AG09319 (cell line): Measurements from ENCODE around the gene CLEC14A.

Source experiments
- DNase-seq: peaks from one replicate; pipeline ENCODE4 v3.0.0-alpha.2; 2010; ENCODE audit warnings: low read depth; ENCODE audit errors: extremely low read depth
- TF ChIP-seq, protein P1 (sequence below): IDR thresholded peaks from 2 replicates; pipeline ENCODE4 v1.5.1; 2011; ENCODE audit warnings: low read depth, mild to moderate bottlenecking, inconsistent platforms, low read length, moderate library complexity

The CLEC14A gene

DNA sequence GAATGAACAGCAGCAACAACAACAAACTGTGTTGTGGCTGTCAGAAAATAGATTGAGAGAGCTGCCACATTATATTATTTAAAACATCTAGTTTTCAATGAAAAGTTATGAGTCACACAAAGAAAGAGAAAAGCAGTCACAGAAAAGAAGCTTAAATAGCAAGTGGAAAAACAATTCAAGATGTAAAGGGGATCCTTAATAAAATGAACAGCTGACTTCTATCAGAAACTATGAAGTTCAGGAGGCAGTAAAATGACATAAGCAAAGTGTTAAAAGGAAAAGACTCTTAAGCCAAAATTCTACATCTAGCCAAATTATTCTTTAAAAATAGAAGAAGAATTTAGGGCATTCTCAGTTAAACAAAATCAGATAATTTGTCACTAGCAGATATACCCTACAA, 5.6 kb downstream of the CLEC14A start:
- DNase-seq: no peak
- TF ChIP-seq, protein P1, sequence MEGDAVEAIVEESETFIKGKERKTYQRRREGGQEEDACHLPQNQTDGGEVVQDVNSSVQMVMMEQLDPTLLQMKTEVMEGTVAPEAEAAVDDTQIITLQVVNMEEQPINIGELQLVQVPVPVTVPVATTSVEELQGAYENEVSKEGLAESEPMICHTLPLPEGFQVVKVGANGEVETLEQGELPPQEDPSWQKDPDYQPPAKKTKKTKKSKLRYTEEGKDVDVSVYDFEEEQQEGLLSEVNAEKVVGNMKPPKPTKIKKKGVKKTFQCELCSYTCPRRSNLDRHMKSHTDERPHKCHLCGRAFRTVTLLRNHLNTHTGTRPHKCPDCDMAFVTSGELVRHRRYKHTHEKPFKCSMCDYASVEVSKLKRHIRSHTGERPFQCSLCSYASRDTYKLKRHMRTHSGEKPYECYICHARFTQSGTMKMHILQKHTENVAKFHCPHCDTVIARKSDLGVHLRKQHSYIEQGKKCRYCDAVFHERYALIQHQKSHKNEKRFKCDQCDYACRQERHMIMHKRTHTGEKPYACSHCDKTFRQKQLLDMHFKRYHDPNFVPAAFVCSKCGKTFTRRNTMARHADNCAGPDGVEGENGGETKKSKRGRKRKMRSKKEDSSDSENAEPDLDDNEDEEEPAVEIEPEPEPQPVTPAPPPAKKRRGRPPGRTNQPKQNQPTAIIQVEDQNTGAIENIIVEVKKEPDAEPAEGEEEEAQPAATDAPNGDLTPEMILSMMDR: no peak

- TF ChIP-seq, protein P1: no peak
- DNase-seq: no peak
Measured at GRCh38 chr14:38248321-38249028, 7.4 kb downstream of the CLEC14A start.

- TF ChIP-seq, protein P1: no peak
Measured at GRCh38 chr14:38243696-38244240, 12.1 kb downstream of the CLEC14A start.

DNA sequence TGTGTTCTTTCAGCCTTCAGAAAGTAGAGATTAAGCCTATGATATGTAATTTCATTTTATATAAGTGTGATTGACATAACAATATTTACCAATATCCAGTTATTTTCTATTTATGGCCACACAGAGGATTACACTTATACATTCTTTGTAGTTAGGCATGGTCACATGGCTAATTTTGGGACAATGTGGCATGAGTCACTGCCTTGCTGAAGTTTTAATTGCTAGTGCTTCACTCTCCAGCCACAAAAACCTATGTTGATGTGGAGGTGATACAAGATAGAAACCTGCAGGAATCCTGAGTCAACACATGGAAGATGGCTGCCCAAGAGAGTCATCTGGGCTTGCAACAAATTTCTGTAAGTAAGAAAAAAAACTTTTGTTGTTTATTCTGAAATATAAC, 17.0 kb downstream of the CLEC14A start:
- TF ChIP-seq, protein P1: no peak
- no peak for DNase-seq

More at GRCh38 chr14:38243696-38244240, 12.1 kb downstream of the CLEC14A start:
- DNase-seq: no peak

DNA sequence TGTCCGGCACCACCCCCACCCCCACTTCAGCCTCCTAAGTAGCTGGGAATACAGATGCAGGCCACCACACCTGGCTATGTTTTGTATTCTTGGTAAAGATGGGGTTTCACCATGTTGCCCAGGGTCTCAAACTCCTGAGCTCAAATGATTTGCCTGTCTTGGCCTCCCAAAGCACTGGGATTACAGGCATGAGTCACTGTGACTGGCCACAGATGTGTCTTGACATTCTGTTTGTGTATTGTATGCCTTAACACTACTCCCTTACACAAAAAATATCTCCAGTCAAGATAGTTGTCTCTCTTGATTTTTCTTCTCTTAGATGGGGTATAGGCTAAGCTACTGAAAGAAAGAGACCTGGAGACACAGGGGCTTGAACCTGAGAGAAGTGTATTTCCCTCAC, 17.6 kb downstream of the CLEC14A start:
- TF ChIP-seq, protein P1: no peak
- no peak for DNase-seq

- TF ChIP-seq, protein P1: no peak
- DNase-seq: no peak
Measured at GRCh38 chr14:38233218-38233617, 22.7 kb downstream of the CLEC14A start.

DNA sequence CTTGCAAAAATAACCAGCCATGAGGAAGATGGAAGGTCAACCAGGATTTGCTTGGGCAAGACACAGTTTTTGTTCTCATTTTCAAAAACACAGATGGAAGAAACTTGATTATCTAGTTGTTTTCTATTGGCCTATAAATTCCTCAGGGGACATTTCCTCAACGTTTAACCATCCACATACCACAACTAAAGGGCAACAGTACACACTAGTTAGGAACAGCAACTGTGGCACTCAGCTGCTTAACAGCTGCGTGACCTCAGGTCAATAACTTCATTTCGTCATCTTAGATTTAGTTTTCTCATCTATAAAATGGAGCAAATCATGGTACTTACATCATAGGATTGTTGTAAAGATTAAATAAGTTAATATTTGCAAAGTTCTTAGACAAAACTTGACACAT, 29.5 kb downstream of the CLEC14A start:
- no peak for DNase-seq
- TF ChIP-seq, protein P1: no peak
